HG03039 (cell line): ENCODE measurements around the gene TMC4.

Experiments used
- ATAC-seq: cut with Tn5 transposase; IDR thresholded peaks from one replicate; pipeline ENCODE4 v1.9.1; 2021; ENCODE audit warnings: mild to moderate bottlenecking, moderate library complexity; ENCODE audit not compliant: unreplicated experiment

TMC4 gene

GRCh38 chr19:54156490-54156889 lies 16.5 kb downstream of the TMC4 start:
- no peak for ATAC-seq

- ATAC-seq, result no peak
These were observed 17.3 kb downstream of the TMC4 start for GRCh38 chr19:54155694-54156093.

- ATAC-seq, result no peak
These were observed 18.2 kb downstream of the TMC4 start for GRCh38 chr19:54154603-54155345.

- ATAC-seq, result no peak
These were observed 19.1 kb downstream of the TMC4 start for GRCh38 chr19:54153731-54154326.

- ATAC-seq, result no peak
These were observed 20.0 kb downstream of the TMC4 start for GRCh38 chr19:54152878-54153524.

- ATAC-seq, result no peak
These were observed 20.7 kb downstream of the TMC4 start for GRCh38 chr19:54152267-54152666.

GRCh38 chr19:54151362-54152035 lies 21.5 kb downstream of the TMC4 start:
- no peak for ATAC-seq

- ATAC-seq, result no peak
These were observed 23.7 kb downstream of the TMC4 start for GRCh38 chr19:54149021-54149812.

- ATAC-seq, result no peak
These were observed 24.8 kb downstream of the TMC4 start for GRCh38 chr19:54148158-54148557.

GRCh38 chr19:54147676-54148075 lies 25.3 kb downstream of the TMC4 start:
- no peak for ATAC-seq

- no peak for ATAC-seq
These were observed 27.3 kb downstream of the TMC4 start for GRCh38 chr19:54145541-54146158.

- no peak for ATAC-seq
These were observed 30.7 kb downstream of the TMC4 start for GRCh38 chr19:54142166-54142780.

- no peak for ATAC-seq
These were observed 31.6 kb downstream of the TMC4 start for GRCh38 chr19:54141356-54141755.

GRCh38 chr19:54138489-54139256 lies 34.3 kb downstream of the TMC4 start:
- ATAC-seq, result no peak

GRCh38 chr19:54137699-54138488 lies 35.1 kb downstream of the TMC4 start, which contains the start of gene CNOT3:
TSS of gene CNOT3 (plus strand) at chr19:54137762. CDS start at chr19:54142979, 5,217 bp downstream.
- no peak for ATAC-seq

- peak; percentile 71 for ATAC-seq
These were observed 35.9 kb downstream of the TMC4 start for GRCh38 chr19:54136864-54137698.

- no peak for ATAC-seq
These were observed 36.7 kb downstream of the TMC4 start for GRCh38 chr19:54136086-54136863.
